NCI-H1105 treated with DMSO at 0.1 percent for 48 hours (cell line): ENCODE measurements around the gene USP48.

Experiments
- DNase-seq: peaks from one replicate; lab custom pipeline; 2025; lab: John Stamatoyannopoulos, UW

The USP48 gene

DNA sequence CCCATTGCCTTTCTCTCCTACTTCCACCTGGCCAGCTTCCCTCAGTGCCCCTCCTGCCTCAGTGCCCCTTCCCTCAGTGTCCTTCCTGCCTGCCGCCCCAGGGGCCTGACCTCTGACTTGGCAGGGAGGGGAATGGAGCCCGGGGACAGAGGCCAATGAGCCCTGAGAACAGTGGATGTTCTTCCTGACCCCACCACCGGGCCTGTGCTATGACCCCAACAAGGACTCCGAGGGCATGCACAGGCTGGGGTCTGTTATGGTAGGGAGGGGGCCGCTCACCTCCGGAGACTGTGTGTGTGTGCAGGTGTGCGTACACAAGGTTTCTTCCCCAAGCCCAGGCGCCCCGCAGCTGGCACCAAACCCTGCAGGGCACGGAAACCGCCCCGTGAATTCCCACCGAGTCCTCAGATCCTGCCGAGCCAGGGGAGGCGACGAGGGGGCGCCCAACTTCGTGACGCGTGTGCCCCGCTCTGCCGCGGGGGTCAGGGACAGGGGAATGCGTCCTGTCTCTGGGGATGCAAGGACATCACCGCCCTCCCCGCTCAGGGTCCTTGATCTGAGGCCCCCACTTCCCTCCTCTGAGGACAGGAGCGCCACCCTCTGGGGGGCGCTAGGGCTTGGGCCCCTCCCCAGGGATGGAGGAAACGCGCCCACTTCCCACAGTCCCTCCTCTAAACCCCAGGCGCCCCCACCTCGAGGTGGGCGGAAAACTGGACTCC lies 114.6 kb downstream of the USP48 start:
- no peak for DNase-seq

DNA sequence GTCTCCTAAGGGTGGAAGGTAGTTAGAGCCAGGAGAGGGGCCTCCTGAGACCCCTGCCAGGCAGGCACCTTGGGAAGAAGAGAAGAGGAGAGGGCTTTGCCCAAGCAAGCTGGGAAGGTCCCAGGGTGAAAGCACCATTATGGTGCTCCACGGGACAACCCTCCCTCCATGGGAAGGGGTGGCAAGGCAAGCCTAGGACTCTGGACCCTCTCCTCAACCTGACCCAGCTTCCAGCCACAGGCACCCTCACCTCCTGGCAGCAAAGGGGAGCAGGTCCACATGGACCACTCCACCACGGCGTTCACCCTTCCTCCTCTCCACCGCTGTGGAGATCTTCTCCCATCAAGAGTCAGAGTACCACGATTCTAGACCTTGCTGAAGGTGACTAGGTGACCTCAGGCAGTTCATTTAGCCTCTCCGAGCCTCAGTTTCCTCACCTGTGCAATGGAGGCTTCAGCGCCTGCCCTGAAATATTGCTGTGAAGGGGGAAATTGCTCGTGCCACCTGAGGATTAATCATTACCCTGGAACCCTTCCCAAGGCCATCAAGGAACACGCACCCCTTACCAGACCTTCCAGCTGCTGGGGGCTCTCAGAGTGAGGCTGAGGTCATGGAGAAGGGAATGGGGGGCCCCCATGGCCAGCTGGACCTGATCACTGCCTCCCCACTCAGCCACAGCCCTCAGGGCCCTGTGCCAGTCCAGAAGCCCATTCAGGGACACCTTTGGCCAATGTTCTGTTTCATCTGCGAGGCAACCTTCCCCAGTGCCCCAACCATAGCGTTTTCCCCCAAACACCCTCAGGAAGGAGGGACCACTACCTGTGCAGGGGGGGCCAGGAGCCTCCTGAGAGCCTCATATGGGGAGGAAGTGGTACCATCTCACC lies 115.4 kb downstream of the USP48 start:
- DNase-seq = no peak

- DNase-seq = no peak
Measured at GRCh38 chr1:21666576-21667320, 116.2 kb downstream of the USP48 start.

DNA sequence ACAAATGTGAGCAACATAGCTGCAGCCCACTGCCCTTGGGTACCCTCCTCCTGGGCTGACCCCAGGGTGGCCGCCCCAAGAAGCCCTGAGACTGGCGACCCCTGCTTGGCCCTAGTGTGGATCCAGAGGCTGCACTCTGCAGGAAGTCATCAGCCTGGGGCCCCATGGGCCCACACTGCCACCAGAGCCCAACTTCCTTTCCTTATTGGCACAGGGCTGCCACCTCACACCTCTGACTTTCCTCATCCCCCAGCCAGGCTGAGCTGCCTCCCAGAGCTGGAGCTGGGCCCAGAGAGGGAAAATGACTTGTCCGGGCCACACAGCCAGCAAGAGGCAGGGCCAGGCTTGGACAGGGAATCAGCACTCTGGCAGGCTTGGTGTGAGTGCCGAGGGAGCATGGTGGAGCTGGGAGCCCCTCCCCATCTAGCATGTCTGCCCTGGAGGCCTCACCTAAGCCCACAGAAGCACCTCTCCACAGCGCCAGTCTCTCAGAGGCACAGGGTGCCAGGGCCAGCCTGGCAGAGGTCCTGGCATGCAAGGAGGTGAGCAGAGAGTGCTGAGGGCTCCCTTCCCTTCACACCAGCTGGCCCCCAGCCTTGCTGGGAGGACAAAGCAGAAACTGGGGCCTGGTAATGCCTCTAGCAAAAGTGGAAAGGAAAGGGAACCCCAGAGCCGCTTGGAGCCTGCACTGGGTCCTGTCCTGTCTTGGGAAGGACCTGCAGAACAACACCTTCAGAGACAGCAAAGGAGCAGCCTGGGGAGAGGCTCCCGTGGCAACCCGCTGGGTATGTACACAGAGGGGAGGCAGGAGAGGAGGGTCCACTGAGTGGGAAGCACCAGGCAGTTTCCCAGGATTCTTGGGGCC lies 117.0 kb downstream of the USP48 start:
- DNase-seq = no peak

DNA sequence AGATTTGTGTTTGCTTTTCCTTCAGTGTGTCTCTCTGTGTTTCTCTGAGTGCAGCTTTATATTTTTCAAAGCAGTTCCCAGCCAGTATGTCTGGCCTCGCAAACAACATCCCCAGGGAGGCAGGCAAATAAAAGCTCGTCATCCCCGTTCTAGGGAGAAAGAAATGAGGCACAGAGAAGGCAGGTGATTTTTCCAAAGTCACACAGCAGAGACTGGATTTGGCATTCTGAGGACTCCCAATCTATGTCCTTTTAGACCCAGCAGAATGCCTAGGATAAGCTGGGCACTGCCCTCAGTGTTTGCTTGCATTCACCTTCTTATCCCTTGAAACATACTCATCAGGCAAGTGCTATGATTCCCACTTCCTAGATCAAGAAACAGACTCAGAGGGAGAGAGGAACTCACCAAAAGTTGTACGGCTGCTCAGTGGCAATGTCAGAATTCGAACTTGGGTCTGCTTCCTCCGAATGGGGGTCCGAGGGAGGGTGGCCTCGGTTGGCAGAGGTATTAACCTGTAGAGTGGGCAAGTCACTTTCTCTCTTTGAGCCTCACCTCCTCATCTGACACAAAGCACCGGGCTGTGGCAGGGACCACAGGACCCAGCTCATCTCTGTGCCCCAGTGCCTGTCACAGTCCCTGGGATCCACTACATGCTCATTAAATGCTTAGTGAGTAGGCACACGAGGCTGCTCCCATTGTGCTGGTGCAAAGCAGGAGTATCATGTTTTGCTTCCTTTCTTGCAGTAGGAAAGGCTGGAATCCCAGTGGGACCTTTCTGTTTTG lies 118.0 kb downstream of the USP48 start:
- no peak for DNase-seq

DNA sequence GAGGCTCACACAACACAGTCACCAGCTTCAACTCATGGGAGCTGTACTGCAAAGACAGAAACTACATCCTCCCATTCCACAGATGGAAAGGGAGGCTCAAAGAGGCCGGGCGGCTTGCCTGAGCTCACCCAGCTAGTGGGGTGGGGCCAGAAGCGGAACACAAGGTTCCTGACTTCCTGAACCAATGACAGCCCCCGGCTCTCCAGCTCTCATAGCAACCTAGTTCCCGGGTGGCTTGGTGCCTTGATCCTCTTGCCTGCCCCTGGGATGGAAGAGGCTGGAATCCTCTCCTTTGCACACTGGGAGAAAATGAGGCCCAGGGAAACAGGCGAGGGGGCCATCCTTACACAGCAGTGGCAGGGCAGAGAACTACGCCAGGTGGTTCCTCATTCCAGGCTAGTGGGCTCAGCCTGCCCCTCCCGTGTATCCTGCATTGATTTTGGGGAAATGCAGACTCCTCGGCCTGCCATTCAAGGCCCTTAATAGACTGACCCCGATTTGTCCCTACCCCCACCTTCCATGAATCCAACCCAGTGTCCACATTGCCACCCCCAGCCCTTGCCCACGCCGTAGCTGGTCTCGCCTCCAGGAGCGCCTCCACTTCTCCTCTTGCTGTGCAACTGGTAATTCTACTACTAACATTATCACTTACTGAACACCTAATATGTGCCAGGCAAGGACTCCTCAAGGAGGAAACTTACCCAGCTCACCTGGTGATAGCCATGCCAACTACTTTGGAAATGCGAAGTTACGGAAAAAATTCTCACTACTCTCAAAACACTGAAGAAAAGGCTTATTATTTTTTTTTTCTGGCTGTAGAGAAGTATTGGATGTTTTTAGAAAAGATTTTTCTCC lies 118.8 kb downstream of the USP48 start:
- DNase-seq = no peak

GRCh38 chr1:21663248-21663950 lies 119.5 kb downstream of the USP48 start:
- no peak for DNase-seq

DNA sequence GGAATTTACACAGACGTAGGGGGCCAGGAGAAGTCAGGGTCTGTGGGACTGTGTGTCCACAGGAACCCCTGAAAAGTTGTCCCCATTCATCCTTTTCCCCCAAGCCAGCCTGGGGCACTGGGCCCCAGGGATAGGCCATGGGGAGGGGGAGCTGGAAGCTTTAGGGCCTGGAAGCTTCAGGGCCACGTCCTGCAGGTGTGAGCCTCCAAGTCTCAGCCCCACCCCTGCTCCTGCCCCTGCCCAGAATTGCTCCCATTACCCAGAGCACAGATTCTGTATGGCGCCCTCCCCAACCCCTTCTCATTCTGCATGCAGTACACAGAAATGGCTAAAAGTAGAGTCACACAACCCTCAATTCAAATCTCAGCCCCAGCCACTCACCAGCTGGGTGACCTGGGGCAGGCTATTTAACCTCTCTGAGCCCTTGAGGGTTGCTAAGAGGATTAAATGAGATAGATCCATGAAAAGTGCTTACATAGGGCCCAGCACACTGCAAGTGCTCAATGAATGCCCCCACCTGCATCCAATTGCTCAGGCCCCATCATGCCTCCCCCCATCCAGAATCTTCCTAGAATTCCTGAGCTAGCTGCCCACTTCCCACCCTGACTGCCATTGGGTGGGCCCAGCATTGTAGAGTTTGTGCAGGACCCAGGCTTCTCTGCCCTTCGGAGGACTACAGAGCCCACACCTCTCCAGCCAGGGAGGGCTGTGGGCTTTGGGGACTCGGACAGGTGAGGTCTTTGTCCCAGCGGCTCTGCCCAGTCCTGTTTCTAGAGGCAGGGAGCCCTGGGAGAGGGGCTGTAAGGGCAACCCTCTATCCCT lies 120.3 kb downstream of the USP48 start:
- DNase-seq = no peak

- no peak for DNase-seq
Measured at GRCh38 chr1:21661886-21662285, 121.1 kb downstream of the USP48 start.

DNA sequence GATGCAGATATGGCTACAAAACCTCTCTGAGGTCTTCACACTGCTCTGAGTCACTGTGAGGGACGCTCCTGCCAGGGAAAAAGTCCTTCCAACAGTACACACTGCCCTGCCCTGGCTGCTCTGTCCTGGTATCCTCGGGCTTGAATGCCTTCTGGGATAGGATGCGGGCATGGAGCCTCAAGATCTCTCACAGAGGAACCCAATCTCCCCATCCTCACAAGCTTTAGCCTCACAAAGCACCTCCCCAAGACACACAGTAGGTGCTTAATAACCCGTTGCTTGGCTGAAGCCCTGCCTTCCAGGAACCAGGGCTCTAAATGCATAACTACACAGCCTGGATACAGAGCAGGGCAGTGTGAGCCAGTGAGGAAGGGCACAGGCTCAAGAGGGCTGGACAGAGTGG lies 123.0 kb downstream of the USP48 start:
- DNase-seq = no peak

GRCh38 chr1:21659099-21659923 lies 123.6 kb downstream of the USP48 start:
- peak; percentile 69 for DNase-seq

GRCh38 chr1:21657456-21658190 lies 125.3 kb downstream of the USP48 start:
- DNase-seq = no peak

- no peak for DNase-seq
Measured at GRCh38 chr1:21655748-21656147, 127.2 kb downstream of the USP48 start.

- DNase-seq = no peak
Measured at GRCh38 chr1:21655259-21655658, 127.7 kb downstream of the USP48 start.

DNA sequence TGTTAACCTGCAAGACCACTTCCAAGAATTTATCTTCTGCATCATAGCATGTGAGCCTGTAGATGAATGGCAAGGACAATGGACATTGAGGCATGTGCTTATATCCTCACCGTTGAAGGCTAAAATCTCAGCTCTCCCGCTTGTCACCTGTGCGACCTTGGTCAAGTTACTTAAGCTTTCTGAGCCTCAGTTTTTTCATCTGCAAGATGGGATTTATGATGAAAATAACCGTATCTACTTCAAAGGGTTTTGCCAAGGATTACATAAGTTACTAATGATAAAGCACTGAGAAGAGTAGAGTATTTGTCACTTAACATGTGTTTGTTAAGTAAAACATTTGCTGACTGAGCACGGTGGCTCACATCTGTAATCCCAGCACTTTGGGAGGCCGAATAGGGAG lies 128.7 kb downstream of the USP48 start:
- DNase-seq = no peak

DNA sequence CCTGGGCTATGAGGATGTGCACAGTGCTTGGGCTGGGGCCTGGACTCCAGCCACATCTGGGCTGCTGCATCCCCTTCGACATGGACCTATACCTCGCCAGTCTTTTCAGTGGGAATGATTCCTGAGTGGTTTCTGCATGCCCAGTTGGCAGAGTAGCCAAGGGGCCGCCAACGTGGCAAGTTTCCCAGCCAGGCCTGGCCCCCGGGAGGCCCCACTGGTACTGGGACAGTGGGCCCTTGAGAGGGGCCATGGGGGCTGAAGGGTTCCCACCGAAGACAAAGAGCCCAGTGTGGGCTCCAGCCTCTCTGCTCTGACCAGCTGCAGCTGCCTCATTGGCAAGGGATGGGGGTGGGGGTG lies 129.2 kb downstream of the USP48 start:
- DNase-seq = no peak
